Measurements from ENCODE around the gene BOC. TPM values are rescaled to one million over a fixed set of nuclear protein-coding genes. Genes with fewer than 3 reads are reported as not detected.

Gene BOC
- total RNA-seq, 1 experiment from 2014 or later, result 7.3 TPM

DNA sequence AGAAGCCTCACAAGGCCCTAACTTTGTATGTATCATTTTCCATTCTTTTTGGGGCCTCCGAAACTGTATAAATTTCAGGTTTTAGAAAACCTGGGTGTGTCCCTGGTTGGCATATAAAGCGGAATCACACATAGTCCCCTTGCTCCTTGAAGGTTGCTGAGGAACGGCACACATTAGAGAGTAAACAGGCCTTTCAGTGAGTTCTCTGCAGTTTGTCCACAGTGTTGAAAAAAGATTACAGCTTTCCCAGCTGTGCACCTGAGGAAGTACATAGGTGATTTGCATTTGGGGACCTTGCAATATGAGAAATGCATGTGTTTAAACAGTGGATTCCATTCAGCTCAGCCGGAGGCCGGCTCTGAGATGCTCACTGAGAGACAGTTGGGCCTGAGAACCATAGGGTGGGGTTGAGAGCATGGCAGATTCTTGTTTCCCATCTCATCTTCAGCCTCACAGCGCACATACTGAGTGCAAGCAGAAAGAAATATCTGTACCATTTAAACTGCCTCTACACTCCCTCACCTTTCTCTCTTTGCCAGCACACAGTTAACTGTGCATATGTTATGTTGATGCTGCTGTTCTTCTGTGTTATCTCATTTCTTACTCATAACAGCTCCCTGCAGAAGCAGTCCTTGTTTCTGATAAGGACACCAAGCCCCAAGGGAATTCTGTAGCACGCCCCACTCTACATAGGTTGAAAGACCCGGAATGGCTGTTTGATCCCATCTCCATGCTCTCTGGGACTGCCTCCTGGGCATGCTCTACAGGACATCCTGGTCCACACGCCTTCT lies 60.4 kb downstream of the BOC start:
- Histone ChIP-seq H3K9ac (ENCODE audit: low read length) (no peak overlapping the region), H2AFZ (ENCODE audit: low read length) (no peak overlapping the region), H3K36me3 (ENCODE audit: low read depth, low read length) (no peaks in the 10 kb centered on the region), H3K79me2 (ENCODE audit: low read length) (no peaks in the 10 kb centered on the region), H3K9me2 (replicated peaks; ENCODE audit: low read length) (no peaks in the 10 kb centered on the region), H3K4me3 (ENCODE audit: low read length) (no peak overlapping the region), H3K9me3 (ENCODE audit: low read length) (no peaks in the 10 kb centered on the region), H3F3A (ENCODE audit: low read length, unreplicated experiment) (no peaks in the 10 kb centered on the region), H3K27me3 (ENCODE audit: low read length) (no peaks in the 10 kb centered on the region), H4K20me1 (ENCODE audit: low read length) (no peaks in the 10 kb centered on the region), H3K4me2 (ENCODE audit: low read length) (no peak overlapping the region), H3K27ac (ENCODE audit: low read length) (no peak overlapping the region), H3K4me1 (ENCODE audit: insufficient read depth, low read length) (peaks cover 10% of the 10 kb centered on the region; the same call in 1 of the 2 replicates)
- no peak for TF ChIP-seq EZH2phosphoT487 (IDR thresholded peaks at IDR 0.05; ENCODE audit: borderline replicate concordance, low read length)
- TF ChIP-seq EZH2 (IDR thresholded peaks at IDR 0.05; ENCODE audit: low read length, unreplicated experiment), result no peak
- TF ChIP-seq, protein P1, sequence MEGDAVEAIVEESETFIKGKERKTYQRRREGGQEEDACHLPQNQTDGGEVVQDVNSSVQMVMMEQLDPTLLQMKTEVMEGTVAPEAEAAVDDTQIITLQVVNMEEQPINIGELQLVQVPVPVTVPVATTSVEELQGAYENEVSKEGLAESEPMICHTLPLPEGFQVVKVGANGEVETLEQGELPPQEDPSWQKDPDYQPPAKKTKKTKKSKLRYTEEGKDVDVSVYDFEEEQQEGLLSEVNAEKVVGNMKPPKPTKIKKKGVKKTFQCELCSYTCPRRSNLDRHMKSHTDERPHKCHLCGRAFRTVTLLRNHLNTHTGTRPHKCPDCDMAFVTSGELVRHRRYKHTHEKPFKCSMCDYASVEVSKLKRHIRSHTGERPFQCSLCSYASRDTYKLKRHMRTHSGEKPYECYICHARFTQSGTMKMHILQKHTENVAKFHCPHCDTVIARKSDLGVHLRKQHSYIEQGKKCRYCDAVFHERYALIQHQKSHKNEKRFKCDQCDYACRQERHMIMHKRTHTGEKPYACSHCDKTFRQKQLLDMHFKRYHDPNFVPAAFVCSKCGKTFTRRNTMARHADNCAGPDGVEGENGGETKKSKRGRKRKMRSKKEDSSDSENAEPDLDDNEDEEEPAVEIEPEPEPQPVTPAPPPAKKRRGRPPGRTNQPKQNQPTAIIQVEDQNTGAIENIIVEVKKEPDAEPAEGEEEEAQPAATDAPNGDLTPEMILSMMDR (conservative IDR thresholded peaks at IDR 0.05; ENCODE audit: low read depth, low read length), result no peak
- POLR2A ChIA-PET (ENCODE audit: unreplicated experiment), result no interaction called here
- no peak for ATAC-seq
- intact Hi-C loops (cut with micrococcal nuclease), result no loop called here
- CTCF ChIA-PET, result no interaction called here
- no peak for DNase-seq
- no TSS peak for BruUV-seq (replicated peaks)

DNA sequence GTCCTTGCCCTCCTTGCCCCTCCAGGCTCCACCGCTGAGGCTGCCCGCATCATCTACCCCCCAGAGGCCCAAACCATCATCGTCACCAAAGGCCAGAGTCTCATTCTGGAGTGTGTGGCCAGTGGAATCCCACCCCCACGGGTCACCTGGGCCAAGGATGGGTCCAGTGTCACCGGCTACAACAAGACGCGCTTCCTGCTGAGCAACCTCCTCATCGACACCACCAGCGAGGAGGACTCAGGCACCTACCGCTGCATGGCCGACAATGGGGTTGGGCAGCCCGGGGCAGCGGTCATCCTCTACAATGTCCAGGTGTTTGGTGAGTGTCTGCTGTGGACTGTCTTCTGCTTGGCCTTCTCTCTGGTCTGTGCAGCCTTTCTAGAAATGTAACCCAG lies 61.0 kb downstream of the BOC start:
- Histone ChIP-seq H3K27me3 (ENCODE audit: low read length) (no peaks in the 10 kb centered on the region), H3K4me3 (ENCODE audit: low read length) (no peak overlapping the region), H3K9me2 (replicated peaks; ENCODE audit: low read length) (no peaks in the 10 kb centered on the region), H3K79me2 (ENCODE audit: low read length) (no peaks in the 10 kb centered on the region), H3K27ac (ENCODE audit: low read length) (no peak overlapping the region), H3K36me3 (ENCODE audit: low read depth, low read length) (no peaks in the 10 kb centered on the region), H3K9ac (ENCODE audit: low read length) (no peak overlapping the region), H3F3A (ENCODE audit: low read length, unreplicated experiment) (no peaks in the 10 kb centered on the region), H4K20me1 (ENCODE audit: low read length) (no peaks in the 10 kb centered on the region), H3K9me3 (ENCODE audit: low read length) (no peaks in the 10 kb centered on the region), H3K4me1 (ENCODE audit: insufficient read depth, low read length) (peaks cover 10% of the 10 kb centered on the region; the same call in 1 of the 2 replicates), H2AFZ (ENCODE audit: low read length) (no peak overlapping the region), H3K4me2 (ENCODE audit: low read length) (no peak overlapping the region)
- BruUV-seq (replicated peaks), result no TSS peak
- ATAC-seq, result no peak
- TF ChIP-seq, protein P1 (conservative IDR thresholded peaks at IDR 0.05; ENCODE audit: low read depth, low read length), result no peak
- TF ChIP-seq EZH2phosphoT487 (IDR thresholded peaks at IDR 0.05; ENCODE audit: borderline replicate concordance, low read length), result no peak
- no peak for TF ChIP-seq EZH2 (IDR thresholded peaks at IDR 0.05; ENCODE audit: low read length, unreplicated experiment)
- ChIA-PET CTCF (no interaction called here), POLR2A (ENCODE audit: unreplicated experiment) (no interaction called here)
- intact Hi-C loops (cut with micrococcal nuclease), result no loop called here
- DNase-seq, result no peak

DNA sequence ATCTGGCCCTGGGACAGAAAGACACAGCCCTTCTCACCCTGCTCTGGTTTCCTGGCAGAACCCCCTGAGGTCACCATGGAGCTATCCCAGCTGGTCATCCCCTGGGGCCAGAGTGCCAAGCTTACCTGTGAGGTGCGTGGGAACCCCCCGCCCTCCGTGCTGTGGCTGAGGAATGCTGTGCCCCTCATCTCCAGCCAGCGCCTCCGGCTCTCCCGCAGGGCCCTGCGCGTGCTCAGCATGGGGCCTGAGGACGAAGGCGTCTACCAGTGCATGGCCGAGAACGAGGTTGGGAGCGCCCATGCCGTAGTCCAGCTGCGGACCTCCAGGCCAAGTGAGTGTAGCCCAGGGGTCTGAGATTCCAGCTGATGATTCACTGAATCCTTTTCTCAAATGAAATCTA lies 61.7 kb downstream of the BOC start:
- intact Hi-C loops (cut with micrococcal nuclease), result no loop called here
- Histone ChIP-seq H3K4me3 (ENCODE audit: low read length) (no peak overlapping the region), H2AFZ (ENCODE audit: low read length) (no peak overlapping the region), H3K9ac (ENCODE audit: low read length) (no peak overlapping the region), H3K4me2 (ENCODE audit: low read length) (no peak overlapping the region), H3K79me2 (ENCODE audit: low read length) (no peaks in the 10 kb centered on the region), H3K27me3 (ENCODE audit: low read length) (no peaks in the 10 kb centered on the region), H3K36me3 (ENCODE audit: low read depth, low read length) (no peaks in the 10 kb centered on the region), H3K27ac (ENCODE audit: low read length) (no peak overlapping the region), H3F3A (ENCODE audit: low read length, unreplicated experiment) (no peaks in the 10 kb centered on the region), H3K9me3 (ENCODE audit: low read length) (no peaks in the 10 kb centered on the region), H4K20me1 (ENCODE audit: low read length) (no peaks in the 10 kb centered on the region), H3K4me1 (ENCODE audit: insufficient read depth, low read length) (peaks cover 10% of the 10 kb centered on the region; the same call in 1 of the 2 replicates), H3K9me2 (replicated peaks; ENCODE audit: low read length) (no peaks in the 10 kb centered on the region)
- no peak for DNase-seq
- POLR2A ChIA-PET (ENCODE audit: unreplicated experiment), result no interaction called here
- ATAC-seq, result no peak
- no peak for TF ChIP-seq EZH2phosphoT487 (IDR thresholded peaks at IDR 0.05; ENCODE audit: borderline replicate concordance, low read length)
- TF ChIP-seq, protein P1 (conservative IDR thresholded peaks at IDR 0.05; ENCODE audit: low read depth, low read length), result no peak
- TF ChIP-seq EZH2 (IDR thresholded peaks at IDR 0.05; ENCODE audit: low read length, unreplicated experiment), result no peak
- BruUV-seq (replicated peaks), result no TSS peak
- CTCF ChIA-PET, result no interaction called here
